NCI-H1694 (cell line): ENCODE results near the gene PKNOX2.

Source experiments
- DNase-seq: peaks from one replicate; lab custom pipeline; 2025; lab: John Stamatoyannopoulos, UW

Gene PKNOX2

DNA sequence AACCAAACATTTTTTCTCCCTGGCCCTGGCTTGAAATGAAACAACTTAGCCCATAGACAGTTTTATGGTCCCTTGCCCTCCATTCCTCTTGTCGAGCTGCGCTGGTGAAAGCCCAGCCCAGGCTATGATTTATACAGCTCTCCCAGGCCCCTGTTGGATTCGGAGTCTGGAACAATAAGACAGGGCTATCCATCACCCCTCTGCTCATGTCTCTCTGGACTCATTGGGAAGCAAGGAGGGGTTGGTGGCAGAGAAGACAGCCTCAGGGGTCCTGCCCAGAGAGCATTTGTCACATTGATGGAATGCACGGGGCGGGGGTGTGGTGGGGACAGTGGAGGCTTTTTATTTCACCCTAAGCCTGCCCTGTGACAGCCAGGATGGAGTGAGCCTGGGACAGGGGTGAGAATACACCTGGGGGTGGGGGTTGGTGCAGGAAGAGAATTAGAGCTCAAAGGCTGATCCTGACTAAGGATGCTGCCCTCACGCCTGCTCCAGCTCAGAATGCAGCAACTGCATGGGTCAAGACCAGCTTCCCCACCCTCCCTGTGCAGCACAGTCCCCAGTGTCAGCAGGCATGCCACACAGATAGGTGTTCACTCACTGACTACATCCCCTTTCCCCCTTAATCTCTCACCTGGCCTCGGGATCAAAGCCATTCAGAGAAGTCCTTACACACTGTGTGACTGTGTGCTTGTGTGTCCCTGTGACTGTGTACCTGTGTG is 10.0 kb upstream of the PKNOX2 start:
- DNase-seq = no peak

DNA sequence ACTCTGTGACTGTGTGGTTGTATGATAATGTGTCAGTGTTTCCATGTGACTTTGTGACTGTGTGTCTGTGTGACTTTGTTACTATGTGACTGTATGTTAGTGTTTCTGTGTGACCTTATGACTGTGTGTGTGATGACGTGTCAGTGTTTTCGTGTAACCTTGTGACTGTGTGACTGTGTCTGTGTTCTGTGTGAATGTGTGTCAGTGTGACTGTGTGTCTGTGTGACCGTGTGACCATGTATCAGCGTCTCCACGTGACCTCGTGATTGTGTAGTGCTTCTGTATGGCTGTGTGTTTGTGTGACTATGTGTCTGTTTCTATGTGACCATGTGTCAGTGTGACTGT is 9.5 kb upstream of the PKNOX2 start:
- no peak for DNase-seq

DNA sequence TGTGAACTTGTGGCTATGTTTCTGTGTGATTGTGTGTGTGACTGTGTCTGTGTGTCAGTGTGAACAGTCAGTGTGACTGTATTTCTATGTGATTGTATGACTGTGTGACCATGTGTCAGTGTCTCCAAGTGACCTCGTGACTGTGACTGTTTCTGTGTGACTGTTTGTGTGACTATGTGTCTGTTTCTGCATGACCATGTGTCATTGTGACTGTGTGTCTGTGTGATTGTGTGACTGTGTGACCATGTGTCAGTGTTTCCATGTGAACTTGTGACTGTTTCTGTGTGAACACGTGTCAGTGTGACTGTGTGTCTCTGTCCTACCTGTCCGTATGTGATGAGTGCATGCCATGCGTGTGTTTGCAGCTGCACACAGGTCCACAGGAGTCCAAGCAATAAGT is 8.8 kb upstream of the PKNOX2 start:
- DNase-seq = no peak

DNA sequence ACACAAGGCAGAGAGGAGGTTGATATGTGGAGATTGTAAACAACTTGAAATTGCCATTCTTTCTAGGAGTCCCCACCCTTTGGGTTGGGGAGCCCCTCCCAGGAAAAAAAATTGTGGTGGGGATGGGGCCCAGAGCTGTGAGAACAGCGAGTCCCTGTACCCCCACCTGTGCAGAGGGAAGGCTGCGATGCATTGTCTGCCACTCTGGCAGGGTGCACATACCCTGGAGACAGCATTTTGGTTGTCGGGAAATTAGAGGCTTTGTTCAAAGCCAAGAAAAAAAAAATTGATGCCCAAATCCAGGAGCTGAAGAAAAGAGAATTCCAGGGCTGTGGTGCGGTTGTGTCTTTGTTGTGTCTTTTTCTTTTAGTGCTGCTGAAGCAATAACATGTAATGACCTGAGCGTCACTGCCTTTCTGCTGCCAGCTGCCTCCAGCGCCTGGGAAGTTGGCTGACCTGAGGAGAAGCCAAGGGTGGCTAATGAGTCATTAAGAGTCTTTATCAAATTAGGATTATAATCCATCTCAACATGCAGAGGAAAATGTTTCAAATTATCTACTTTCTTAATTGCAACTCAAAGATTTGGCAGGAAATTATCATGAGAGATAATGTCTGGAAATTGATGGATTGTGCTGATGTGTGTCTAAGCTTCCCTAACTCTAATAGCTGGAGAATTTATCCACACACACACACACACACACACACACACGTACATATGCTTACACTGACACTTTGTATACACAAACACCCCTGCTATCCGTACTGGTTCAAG is 8.0 kb upstream of the PKNOX2 start:
- DNase-seq = no peak

DNA sequence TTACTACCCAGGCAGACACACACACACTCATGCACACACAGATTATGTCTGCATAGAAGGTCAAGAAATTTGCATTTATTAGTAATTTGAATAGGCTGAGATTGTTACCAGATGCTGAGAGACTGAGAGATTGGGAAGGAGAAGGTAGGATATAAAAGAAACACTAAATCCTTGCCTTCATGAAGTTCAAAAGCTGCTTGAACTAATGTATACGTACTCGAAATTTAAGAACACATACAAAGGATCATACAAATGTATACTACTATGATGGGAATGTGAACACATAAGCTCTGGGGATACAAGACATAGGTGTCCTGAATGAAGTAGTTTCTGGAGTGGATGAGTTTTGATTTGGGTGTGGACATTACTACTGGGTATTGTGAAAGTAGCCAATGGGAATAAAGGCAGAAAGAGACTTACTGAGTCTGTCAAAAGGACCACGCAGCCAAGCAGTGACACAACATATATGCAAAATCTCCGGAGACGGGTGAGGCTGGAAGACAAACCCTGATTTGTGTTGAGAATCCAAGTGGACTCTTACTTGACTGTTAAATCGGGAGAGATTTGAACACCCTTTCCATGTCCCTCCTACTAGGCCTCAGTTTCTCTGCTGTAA is 7.3 kb upstream of the PKNOX2 start:
- no peak for DNase-seq

DNA sequence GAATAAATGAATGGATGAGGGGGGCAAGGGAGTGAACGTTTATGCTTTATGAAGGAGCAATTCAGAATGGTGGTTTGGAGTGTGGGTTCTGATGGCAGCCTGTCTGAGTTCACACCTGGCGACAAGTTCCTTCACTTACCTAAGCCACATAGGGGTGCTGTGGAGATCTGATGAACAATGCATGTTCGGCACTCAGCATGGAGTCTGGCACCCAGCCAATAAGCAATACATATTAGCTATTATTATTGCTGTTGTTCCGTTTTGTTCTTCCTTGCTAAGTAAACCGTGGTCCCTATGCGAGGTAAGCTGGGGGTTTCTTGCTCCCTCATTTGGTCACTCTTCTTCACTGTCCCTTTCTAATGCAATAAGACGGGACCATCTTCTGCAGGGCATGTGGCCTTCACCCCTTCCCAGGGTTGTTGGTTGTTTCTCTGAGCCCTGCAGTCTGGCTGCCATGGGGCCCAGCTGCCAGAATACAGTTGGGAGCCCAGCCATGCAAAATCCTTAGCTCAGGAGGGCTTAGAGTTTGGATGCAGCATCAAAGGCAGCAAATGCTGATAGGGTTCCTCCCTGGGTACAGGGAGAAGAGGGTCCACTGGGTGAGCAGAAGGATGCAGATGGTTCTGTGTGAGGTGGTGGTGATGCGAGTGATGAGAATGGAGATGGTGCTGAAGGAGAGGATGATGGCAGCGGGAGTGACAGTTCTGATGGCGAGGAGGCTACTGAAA is 6.4 kb upstream of the PKNOX2 start:
- no peak for DNase-seq

DNA sequence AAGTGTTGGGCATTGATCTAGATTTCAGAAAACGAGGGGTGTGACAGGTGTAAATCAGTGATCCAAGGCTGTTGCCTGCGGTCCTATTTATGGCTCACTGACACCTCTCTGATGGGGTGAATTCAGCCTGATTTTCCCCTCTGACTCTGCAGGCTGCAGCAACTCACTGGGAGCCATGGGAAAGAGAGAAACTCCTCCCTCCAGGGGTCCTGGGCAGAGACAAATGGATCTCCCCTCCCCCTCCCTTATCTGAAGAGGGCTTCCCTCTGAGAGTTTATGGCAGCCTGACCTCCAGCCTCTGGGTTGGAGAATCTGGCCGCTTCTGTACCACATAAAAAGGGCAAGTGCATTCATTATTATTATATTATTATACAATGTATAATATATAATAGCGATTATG is 1.8 kb upstream of the PKNOX2 start:
- DNase-seq = no peak

DNA sequence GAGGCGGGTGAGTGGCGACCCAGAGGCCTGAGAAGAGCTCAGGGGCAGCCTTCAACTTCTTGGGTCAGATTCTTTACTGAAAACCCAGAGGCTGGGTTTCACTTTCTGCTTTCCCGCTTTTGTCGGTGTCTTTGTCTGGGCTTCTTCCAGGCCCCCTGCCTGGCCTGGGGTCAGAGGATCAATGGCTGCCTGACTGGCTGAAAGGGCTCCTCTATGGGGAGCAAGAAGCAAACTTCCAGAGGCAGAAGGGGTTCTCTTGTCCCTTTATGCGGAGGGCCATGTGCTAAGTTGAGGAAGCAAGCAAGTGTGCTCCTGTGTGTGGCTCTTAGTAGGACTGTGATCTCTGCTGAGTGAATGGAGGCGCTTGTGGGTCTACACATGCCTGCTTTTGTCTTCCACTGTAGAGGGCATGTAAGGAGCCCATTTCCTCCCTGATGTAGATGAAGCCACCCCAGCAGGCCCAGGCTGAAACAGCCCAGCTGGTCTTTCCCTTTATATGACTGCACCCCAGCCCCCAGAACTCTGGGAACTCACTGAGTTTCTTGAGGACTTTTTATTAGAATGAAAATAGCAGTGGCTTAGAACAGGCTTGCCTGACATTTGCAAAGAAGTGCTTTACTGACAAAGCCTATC is 1.0 kb upstream of the PKNOX2 start:
- no peak for DNase-seq

DNA sequence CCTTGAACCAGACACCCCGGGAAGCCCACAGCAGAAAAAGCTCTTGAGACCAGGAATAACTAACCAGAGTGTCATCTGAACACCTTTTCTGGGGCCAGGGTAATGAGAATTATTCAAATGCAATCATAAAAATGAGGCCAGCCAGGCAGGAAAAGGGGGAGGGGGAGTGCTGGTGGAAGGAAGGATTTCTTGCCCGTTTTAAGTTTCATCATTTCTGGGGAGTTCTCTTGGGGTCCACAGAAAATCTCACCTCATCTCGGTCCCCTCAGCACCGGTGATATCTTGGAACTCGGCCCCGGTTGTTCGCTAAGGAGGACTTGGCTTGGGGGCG is 495 bp upstream of the PKNOX2 start:
- DNase-seq = no peak

DNA sequence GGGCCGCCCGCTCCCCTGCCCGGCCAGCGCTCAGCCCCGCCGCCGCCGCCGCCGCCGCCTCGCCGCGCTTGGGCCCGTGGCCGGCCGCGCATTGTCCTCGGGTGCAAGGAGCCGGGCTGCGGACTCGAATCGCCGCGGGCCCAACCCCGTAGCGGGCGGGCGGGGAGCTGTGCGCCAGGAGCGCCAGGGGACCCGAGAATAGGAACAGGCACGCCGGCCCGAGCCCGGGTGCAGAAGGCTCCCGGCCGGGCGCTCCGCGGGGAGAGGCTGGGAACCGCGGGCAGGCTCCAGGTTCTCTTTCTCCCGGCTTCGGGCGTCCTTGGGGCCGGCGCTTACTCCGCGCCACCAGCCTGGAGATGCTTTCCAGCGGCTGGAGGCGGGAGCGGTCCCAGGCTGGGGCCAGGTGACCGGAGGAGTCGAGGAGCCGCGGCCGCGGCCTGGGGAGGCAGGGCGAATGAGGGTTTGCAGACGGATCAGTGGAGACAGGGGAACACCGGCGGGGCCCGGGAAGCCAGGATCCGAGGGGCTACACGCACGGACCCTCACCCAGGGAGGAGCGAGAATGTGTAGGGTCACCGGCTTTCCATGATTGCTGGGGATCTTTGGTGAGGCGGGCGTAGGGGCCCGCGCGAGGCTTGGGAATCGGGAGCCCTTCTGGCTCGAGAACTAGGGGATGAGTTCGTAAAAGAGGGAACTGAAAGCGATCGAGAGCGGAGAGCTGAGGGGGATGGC is 726 bp downstream of the PKNOX2 start:
- no peak for DNase-seq

DNA sequence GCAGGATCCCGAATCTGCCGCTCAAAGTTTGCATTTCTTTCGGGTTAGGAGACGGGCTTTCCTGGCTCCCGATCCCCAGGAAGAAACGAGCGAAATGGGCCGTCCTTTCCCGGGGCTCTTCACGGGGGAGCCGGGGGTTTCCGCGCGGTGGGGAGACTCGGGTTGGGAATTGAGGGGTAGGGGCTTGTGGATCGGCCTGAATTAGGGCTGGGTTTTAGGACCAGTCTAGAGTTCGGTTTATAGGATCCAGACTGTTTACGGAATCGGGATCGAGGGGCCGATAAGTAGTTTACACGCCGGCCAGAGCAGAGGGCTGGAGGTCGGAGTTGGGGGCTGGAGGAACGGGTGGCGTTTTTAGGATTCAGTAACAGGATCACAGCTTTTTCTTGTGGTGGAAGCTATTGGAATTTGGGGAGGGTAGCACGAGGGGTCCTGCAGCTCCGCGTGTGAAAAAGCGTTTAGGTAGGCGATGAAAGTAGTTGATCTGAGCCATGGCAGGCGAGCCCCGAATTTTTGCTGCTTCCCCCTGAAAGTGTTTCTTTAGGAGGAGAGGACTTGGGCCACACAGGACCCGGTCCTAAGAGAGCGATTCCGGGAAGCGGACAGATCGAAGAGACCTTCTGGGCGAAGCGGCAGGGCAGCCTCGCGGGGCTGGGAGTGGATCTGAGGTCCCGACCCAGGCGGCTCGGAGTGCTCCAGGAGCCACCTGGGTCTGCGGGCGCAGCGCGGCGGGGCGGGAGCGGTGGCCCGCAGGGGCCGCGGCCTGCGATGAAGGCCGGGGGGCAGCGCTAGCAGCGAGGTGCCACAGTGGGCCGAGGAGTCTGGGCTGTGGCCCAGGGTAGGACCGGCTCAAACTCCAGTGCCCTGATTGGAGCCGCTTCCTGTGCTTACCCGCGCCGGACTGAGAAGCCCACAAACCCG is 1.6 kb downstream of the PKNOX2 start:
- DNase-seq = no peak

DNA sequence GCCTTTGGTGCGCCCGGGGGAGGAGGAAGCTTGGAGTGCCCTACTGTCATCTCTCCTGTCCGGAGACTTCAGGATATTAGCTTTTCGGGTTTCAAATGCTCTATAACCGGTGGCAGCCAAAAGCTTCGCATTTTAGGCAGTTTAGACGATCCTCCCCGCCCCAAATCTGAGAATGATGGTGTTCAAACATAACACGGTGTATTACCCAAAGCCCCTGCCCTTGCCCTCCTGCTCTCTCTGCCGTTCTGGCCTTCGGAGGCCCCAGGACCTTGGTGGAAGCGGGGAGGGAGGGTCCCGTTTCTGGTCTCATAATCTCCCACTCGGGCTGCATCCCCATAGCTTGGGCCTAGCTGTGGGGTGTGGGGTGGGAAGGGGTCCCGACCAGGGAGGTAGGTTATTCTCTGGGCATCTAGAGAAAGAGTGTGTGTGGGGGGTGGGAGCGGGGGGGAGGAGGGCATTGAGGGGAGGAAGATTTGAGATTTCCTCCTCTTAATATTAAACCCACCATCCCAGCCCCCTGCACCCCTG is 2.3 kb downstream of the PKNOX2 start:
- DNase-seq = no peak

DNA sequence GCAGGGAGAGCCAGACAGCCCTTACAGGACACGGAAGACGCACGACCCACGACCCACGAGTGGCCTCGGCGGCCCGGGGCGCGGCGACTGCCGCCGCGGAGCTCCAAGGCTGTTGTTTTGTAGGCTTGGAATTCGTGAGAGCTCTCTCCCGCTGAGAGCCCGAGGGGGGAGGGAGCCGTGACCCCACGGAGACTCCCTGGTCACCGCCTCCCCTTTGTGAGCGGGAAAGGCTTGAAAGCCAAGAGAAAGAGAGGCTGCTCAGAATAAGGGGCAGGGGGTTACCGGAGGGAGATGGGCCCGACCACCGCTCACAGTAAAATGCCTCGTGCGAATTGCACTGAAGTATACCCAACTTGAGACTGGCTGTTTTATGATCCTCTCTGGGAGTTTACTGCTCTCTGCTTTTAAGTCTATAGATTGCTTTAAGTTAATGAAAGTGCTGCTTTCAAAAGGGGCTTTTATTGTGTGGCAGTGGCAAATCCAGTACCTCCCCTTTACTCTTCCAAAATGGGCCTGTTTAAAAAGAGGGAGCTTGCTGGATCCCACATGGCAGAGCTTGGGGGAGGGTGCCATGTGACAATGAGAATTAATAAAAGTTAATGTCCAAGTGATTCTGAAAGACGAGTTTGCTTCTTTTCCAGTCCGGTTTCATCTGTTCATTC is 2.9 kb downstream of the PKNOX2 start:
- DNase-seq = no peak

DNA sequence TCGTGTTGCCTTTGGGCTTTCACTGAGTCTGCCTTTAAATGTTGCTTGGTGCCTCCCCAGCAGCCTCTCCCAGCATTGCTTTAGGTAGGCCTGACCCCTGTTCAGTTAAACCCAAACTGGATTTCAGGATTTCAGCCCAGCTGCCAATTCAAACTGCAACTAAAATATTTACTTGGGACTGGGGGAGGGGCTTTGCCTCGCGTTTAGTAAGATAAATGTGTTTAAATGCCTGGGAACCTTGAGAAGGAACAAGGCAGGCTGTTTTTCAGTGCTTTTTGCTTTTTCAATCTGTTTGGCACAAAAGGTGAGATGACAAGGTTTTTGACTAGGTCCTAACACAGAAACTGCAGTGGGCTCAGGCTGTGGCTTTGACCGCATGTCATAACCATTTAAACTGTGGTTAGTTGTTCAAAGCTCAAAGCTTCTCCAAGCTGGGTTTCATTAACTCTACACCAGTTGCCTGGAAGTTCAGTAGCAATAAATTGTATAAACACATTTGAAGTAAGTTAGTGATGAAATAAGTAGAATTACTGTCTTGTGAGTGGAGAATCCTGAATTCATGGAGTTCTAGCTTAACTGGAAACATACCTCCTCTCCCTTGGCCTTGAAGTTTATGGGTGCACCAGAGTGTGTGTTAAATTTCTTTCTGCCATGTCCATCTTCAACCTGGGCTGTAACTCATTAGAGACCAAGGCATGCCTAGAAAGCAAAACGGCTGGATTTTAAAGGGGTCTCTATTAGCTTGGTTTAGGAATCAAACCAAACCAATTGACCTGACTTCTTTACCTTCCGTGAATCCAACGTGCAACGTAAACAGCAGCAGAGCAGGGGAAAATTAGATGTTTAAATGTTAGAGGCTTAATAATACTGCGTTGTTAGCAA is 3.6 kb downstream of the PKNOX2 start:
- DNase-seq = no peak

DNA sequence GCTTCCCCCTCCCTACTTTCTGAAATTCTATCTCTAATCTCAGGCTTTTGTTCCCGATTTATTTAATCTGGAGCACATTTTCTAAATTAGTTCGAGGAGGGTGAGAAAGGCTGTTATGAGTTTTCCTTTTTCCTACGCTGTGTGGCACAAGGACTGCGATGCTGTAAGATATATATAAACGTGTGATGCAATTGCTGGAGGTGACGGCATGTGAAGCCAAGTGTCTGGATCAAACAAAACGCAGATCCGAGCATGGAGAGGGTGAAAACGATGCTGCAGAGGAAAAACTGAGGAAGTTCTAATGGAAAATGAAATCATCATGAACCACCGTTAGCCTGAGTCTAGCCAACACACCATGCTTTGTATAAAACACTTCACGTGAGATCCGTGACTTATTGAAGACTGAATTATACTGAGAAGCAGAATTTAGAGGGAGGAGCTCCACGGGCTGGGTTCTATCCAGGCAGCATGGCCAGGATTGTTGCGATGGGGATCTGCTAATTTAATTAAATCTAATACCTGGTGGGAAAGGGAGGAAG is 4.4 kb downstream of the PKNOX2 start:
- no peak for DNase-seq

DNA sequence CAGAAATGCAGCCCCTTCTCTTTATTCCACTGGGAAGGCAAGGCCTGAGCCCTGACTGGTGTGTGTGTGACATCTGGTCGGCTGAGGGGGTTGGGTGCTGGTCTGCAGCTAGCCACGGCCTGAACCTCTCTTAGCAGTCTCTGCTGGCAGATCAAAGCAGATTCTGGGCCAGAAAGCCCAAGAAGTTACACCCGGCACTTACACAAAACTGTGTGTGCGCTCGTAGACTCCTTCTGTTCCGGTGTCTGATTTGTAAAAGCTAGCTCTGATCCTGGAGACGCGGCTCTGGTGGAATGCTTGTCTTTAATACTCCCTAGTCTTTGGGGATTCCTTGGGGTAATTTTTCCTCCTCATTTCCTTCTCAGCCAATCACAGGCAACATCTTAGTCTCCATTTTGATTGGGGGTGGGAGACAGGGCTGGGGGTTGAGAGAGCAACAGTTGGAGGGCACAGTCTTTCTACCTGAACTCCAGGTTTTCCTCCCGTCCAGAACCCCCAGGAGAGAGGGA is 5.5 kb downstream of the PKNOX2 start:
- DNase-seq = no peak

DNA sequence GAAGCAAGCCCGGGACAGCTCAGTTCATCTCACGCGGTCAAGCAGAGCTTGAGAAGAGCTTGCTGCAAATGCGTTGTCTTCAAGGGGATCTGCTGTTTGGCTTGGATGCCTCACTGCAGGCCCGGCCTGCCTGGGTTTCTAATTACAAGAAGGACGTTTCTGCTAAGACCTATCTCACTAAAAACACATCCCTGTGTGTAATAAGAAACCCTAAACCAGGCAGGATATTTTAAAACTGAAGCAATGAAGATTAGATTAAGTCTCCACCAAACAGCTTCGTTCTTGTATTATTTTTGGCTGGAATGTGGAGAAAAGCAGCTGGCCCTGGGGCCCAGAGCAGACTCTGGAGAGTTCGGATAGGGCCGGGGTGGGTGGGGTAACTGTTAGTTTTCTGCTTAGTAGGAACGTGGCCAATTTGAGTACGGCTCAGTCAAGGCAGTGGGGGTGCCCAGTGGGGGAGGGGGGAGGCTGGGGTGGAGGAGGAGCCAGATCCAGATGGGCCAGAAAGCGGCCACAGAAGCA is 6.0 kb downstream of the PKNOX2 start:
- DNase-seq = no peak

DNA sequence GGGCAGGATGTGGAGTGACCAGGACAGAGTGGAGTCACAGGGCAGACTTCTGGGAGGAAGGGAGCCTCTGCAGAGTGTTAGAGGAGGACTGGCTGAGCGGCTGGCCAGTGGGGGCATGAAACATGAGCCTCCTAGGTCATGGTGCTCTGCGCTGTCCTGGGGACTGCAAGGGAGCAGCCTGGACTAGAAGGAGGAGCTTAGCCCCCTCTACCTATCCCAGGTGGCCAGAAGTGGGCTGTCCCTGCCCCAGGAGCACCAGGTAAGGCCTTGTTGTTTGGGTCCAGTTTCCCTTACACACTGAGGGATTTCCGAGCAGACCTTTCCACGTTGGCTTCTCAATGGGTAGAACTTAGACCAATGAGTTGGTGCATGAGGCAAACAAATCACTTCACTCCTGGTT is 7.4 kb downstream of the PKNOX2 start:
- DNase-seq = no peak
